ENCODE data around the gene MFSD12.
A peak's percentile ranks its signal among the peaks of the same experiment; 100 is the strongest.

Gene MFSD12

GRCh38 chr19:3557461-3558248 lies at the start of gene MFSD12:
TSS of gene MFSD12 (minus strand) at chr19:3557586. CDS start at chr19:3557403, 183 bp downstream.
- peak within 1 kb of the TSS; percentile 17 for H3K9ac ChIP-seq (ENCODE audit: low read length)
- H3K27ac ChIP-seq (ENCODE audit: low read length) = no peak within 1 kb of the TSS

GRCh38 chr19:3606690-3607289 lies 49.4 kb upstream of the MFSD12 start, which contains the start of gene TBXA2R:
TSS of gene TBXA2R (minus strand) at chr19:3606875. CDS start at chr19:3600634, 6,241 bp downstream.
- peaks cover 3% of the 10 kb centered on the region for H3K36me3 ChIP-seq (ENCODE audit: control insufficient read depth, low read depth, low read length)
- peaks cover 15% of the 10 kb centered on the region for H3K27me3 ChIP-seq (ENCODE audit: control insufficient read depth, insufficient read depth, low read length)
- no peaks in the 10 kb centered on the region for H3K9me3 ChIP-seq (ENCODE audit: control insufficient read depth, low read depth, low read length)
- no peak within 1 kb of the TSS for H3K9ac ChIP-seq (ENCODE audit: low read length)
- H3K27ac ChIP-seq (ENCODE audit: low read length) = no peak within 1 kb of the TSS
- peak within 1 kb of the TSS; percentile 51 for H3K4me3 ChIP-seq (ENCODE audit: low read length)
- H3K4me1 ChIP-seq (ENCODE audit: control insufficient read depth, low read depth, low read length) = no peaks in the 10 kb centered on the region

More at GRCh38 chr19:3557461-3558248, at the start of gene MFSD12:
- H3K4me1 ChIP-seq (ENCODE audit: control insufficient read depth, low read depth, low read length) = no peaks in the 10 kb centered on the region
- H3K4me3 ChIP-seq (ENCODE audit: low read length) = peak within 1 kb of the TSS; percentile 69
- peaks cover 5% of the 10 kb centered on the region for H3K27me3 ChIP-seq (ENCODE audit: control insufficient read depth, insufficient read depth, low read length)
- H3K9me3 ChIP-seq (ENCODE audit: control insufficient read depth, low read depth, low read length) = no peaks in the 10 kb centered on the region
- no peaks in the 10 kb centered on the region for H3K36me3 ChIP-seq (ENCODE audit: control insufficient read depth, low read depth, low read length)

GRCh38 chr19:3606174-3606689 lies 48.8 kb upstream of the MFSD12 start:
- no peaks in the 10 kb centered on the region for H3K9me3 ChIP-seq (ENCODE audit: control insufficient read depth, low read depth, low read length)
- no peak overlapping the region for H3K27ac ChIP-seq (ENCODE audit: low read length)
- H3K4me3 ChIP-seq (ENCODE audit: low read length) = peak overlapping the region; percentile 51
- no peaks in the 10 kb centered on the region for H3K36me3 ChIP-seq (ENCODE audit: control insufficient read depth, low read depth, low read length)
- no peaks in the 10 kb centered on the region for H3K4me1 ChIP-seq (ENCODE audit: control insufficient read depth, low read depth, low read length)
- H3K9ac ChIP-seq (ENCODE audit: low read length) = no peak overlapping the region
- peaks cover 15% of the 10 kb centered on the region for H3K27me3 ChIP-seq (ENCODE audit: control insufficient read depth, insufficient read depth, low read length)

GRCh38 chr19:3605770-3606169 lies 48.4 kb upstream of the MFSD12 start:
- Histone ChIP-seq H3K27ac (ENCODE audit: low read length) (no peak overlapping the region), H3K4me3 (ENCODE audit: low read length) (no peak overlapping the region), H3K4me1 (ENCODE audit: control insufficient read depth, low read depth, low read length) (no peaks in the 10 kb centered on the region), H3K9me3 (ENCODE audit: control insufficient read depth, low read depth, low read length) (no peaks in the 10 kb centered on the region), H3K36me3 (ENCODE audit: control insufficient read depth, low read depth, low read length) (no peaks in the 10 kb centered on the region), H3K27me3 (ENCODE audit: control insufficient read depth, insufficient read depth, low read length) (peaks cover 15% of the 10 kb centered on the region), H3K9ac (ENCODE audit: low read length) (no peak overlapping the region)

GRCh38 chr19:3605361-3605760 lies 48.0 kb upstream of the MFSD12 start:
- H3K9me3 ChIP-seq (ENCODE audit: control insufficient read depth, low read depth, low read length) = no peaks in the 10 kb centered on the region
- no peaks in the 10 kb centered on the region for H3K4me1 ChIP-seq (ENCODE audit: control insufficient read depth, low read depth, low read length)
- H3K27me3 ChIP-seq (ENCODE audit: control insufficient read depth, insufficient read depth, low read length) = peaks cover 15% of the 10 kb centered on the region
- no peak overlapping the region for H3K9ac ChIP-seq (ENCODE audit: low read length)
- H3K36me3 ChIP-seq (ENCODE audit: control insufficient read depth, low read depth, low read length) = no peaks in the 10 kb centered on the region
- H3K4me3 ChIP-seq (ENCODE audit: low read length) = no peak overlapping the region
- H3K27ac ChIP-seq (ENCODE audit: low read length) = no peak overlapping the region

- Histone ChIP-seq H3K4me1 (ENCODE audit: control insufficient read depth, low read depth, low read length) (no peaks in the 10 kb centered on the region), H3K9ac (ENCODE audit: low read length) (no peak overlapping the region), H3K27ac (ENCODE audit: low read length) (no peak overlapping the region)
Measured at GRCh38 chr19:3604987-3605343, 47.6 kb upstream of the MFSD12 start.

GRCh38 chr19:3604227-3604986 lies 47.0 kb upstream of the MFSD12 start:
- H3K4me1 ChIP-seq (ENCODE audit: control insufficient read depth, low read depth, low read length) = no peaks in the 10 kb centered on the region
- no peak overlapping the region for H3K27ac ChIP-seq (ENCODE audit: low read length)

More at GRCh38 chr19:3604987-3605343, 47.6 kb upstream of the MFSD12 start:
- Histone ChIP-seq H3K36me3 (ENCODE audit: control insufficient read depth, low read depth, low read length) (no peaks in the 10 kb centered on the region), H3K4me3 (ENCODE audit: low read length) (no peak overlapping the region), H3K27me3 (ENCODE audit: control insufficient read depth, insufficient read depth, low read length) (peaks cover 15% of the 10 kb centered on the region), H3K9me3 (ENCODE audit: control insufficient read depth, low read depth, low read length) (no peaks in the 10 kb centered on the region)

GRCh38 chr19:3603121-3603811 lies 45.9 kb upstream of the MFSD12 start:
- Histone ChIP-seq H3K27ac (ENCODE audit: low read length) (no peak overlapping the region), H3K9me3 (ENCODE audit: control insufficient read depth, low read depth, low read length) (no peaks in the 10 kb centered on the region), H3K9ac (ENCODE audit: low read length) (no peak overlapping the region), H3K36me3 (ENCODE audit: control insufficient read depth, low read depth, low read length) (no peaks in the 10 kb centered on the region), H3K27me3 (ENCODE audit: control insufficient read depth, insufficient read depth, low read length) (peaks cover 15% of the 10 kb centered on the region), H3K4me1 (ENCODE audit: control insufficient read depth, low read depth, low read length) (no peaks in the 10 kb centered on the region), H3K4me3 (ENCODE audit: low read length) (no peak overlapping the region)

More at GRCh38 chr19:3604227-3604986, 47.0 kb upstream of the MFSD12 start:
- no peak overlapping the region for H3K4me3 ChIP-seq (ENCODE audit: low read length)
- H3K9me3 ChIP-seq (ENCODE audit: control insufficient read depth, low read depth, low read length) = no peaks in the 10 kb centered on the region
- H3K36me3 ChIP-seq (ENCODE audit: control insufficient read depth, low read depth, low read length) = no peaks in the 10 kb centered on the region
- no peak overlapping the region for H3K9ac ChIP-seq (ENCODE audit: low read length)
- peaks cover 15% of the 10 kb centered on the region for H3K27me3 ChIP-seq (ENCODE audit: control insufficient read depth, insufficient read depth, low read length)

GRCh38 chr19:3601021-3601420 lies 43.6 kb upstream of the MFSD12 start:
- Histone ChIP-seq H3K9ac (ENCODE audit: low read length) (no peak overlapping the region), H3K4me1 (ENCODE audit: control insufficient read depth, low read depth, low read length) (no peaks in the 10 kb centered on the region), H3K27me3 (ENCODE audit: control insufficient read depth, insufficient read depth, low read length) (peaks cover 11% of the 10 kb centered on the region), H3K4me3 (ENCODE audit: low read length) (no peak overlapping the region), H3K36me3 (ENCODE audit: control insufficient read depth, low read depth, low read length) (no peaks in the 10 kb centered on the region), H3K9me3 (ENCODE audit: control insufficient read depth, low read depth, low read length) (no peaks in the 10 kb centered on the region), H3K27ac (ENCODE audit: low read length) (no peak overlapping the region)

- H3K4me1 ChIP-seq (ENCODE audit: control insufficient read depth, low read depth, low read length) = no peaks in the 10 kb centered on the region
- H3K27me3 ChIP-seq (ENCODE audit: control insufficient read depth, insufficient read depth, low read length) = no peaks in the 10 kb centered on the region
- no peak overlapping the region for H3K9ac ChIP-seq (ENCODE audit: low read length)
- H3K27ac ChIP-seq (ENCODE audit: low read length) = no peak overlapping the region
- H3K4me3 ChIP-seq (ENCODE audit: low read length) = no peak overlapping the region
- H3K9me3 ChIP-seq (ENCODE audit: control insufficient read depth, low read depth, low read length) = no peaks in the 10 kb centered on the region
- H3K36me3 ChIP-seq (ENCODE audit: control insufficient read depth, low read depth, low read length) = no peaks in the 10 kb centered on the region
Measured at GRCh38 chr19:3599776-3600187, 42.4 kb upstream of the MFSD12 start.

All from iPS-18a (cell line).